HEK293T (cell line): ENCODE results near the gene MOSPD2.

Experiments used
- ARNT ChIP-seq: fragments of 450-650 bp; IDR thresholded peaks from 2 replicates; pipeline ENCODE4 v1.6.1; 2017; ENCODE audit warnings: mild to moderate bottlenecking
- BHLHE40 ChIP-seq: fragments of 450-650 bp; IDR thresholded peaks from 2 replicates; pipeline ENCODE4 v1.6.1; 2016; ENCODE audit warnings: mild to moderate bottlenecking, moderate library complexity, borderline replicate concordance
- CTBP1 ChIP-seq: fragments of 450-650 bp; IDR thresholded peaks from 2 replicates; pipeline ENCODE4 v1.6.1; 2016; ENCODE audit warnings: borderline replicate concordance
- ELF4 ChIP-seq: fragments of 450-650 bp; IDR thresholded peaks from 2 replicates; pipeline ENCODE4 v1.6.1; 2017; ENCODE audit warnings: antibody characterized with exemption
- FOXA1 ChIP-seq: fragments of 450-650 bp; IDR thresholded peaks from 2 replicates; pipeline ENCODE4 v1.6.1; 2016; ENCODE audit warnings: mild to moderate bottlenecking
- FOXK2 ChIP-seq: fragments of 450-650 bp; IDR thresholded peaks from 2 replicates; pipeline ENCODE4 v1.6.1; 2016; ENCODE audit warnings: mild to moderate bottlenecking
- FOXM1 ChIP-seq: fragments of 450-650 bp; IDR thresholded peaks from 2 replicates; pipeline ENCODE4 v1.6.1; 2017; ENCODE audit warnings: mild to moderate bottlenecking, borderline replicate concordance
- HDGF ChIP-seq: fragments of 450-650 bp; IDR thresholded peaks from 2 replicates; pipeline ENCODE4 v1.6.1; 2017; ENCODE audit warnings: antibody characterized with exemption, borderline replicate concordance
- L3MBTL2 ChIP-seq: fragments of 450-650 bp; conservative IDR thresholded peaks from 2 replicates; pipeline ENCODE4 v1.6.1; 2016; ENCODE audit warnings: mild to moderate bottlenecking
- LEF1 ChIP-seq: fragments of 450-650 bp; IDR thresholded peaks from 2 replicates; pipeline ENCODE4 v1.6.1; 2017; ENCODE audit warnings: mild to moderate bottlenecking, borderline replicate concordance
- NFRKB ChIP-seq: fragments of 450-650 bp; IDR thresholded peaks from 2 replicates; pipeline ENCODE4 v1.6.1; 2016; ENCODE audit warnings: mild to moderate bottlenecking, moderate library complexity
- SP1 ChIP-seq: fragments of 450-650 bp; IDR thresholded peaks from 2 replicates; pipeline ENCODE4 v1.6.1; 2017
- TF ChIP-seq, protein P1 (sequence below): fragments of 450-650 bp; IDR thresholded peaks from 2 replicates; pipeline ENCODE4 v1.6.1; 2016

DNA sequence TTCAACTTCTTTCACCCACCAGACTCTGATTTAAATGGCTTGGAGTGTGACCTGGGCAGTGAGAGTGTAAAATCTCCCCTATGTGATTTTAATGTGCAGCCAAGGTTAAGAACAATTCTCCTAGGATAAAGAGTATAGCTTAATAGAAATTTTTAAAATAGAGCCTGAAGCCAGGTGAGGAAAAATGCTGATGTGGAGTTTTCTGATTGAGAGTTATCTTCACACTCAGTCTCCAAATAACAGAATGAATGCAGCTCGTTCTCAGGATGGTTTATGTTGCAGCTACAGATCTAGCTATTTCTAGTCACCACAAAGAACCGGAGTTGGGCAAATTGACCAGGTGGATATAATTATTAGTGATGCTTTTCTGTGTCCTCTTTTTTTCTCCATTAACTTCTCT, 70.7 kb downstream of the MOSPD2 start:
- TF ChIP-seq LEF1 (no peak), NFRKB (no peak), BHLHE40 (no peak), FOXA1 (no peak), HDGF (no peak), FOXM1 (no peak), L3MBTL2 (no peak), CTBP1 (no peak), SP1 (no peak), ARNT (no peak), ELF4 (no peak), FOXK2 (no peak)
- TF ChIP-seq, protein P1, sequence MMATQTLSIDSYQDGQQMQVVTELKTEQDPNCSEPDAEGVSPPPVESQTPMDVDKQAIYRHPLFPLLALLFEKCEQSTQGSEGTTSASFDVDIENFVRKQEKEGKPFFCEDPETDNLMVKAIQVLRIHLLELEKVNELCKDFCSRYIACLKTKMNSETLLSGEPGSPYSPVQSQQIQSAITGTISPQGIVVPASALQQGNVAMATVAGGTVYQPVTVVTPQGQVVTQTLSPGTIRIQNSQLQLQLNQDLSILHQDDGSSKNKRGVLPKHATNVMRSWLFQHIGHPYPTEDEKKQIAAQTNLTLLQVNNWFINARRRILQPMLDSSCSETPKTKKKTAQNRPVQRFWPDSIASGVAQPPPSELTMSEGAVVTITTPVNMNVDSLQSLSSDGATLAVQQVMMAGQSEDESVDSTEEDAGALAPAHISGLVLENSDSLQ: no peak
